NCI-H1436 (cell line): ENCODE measurements around the gene GUCY2C.

ENCODE experiments used
- DNase-seq: peaks from one replicate; lab custom pipeline; 2025; lab: John Stamatoyannopoulos, UW

Gene GUCY2C

DNA sequence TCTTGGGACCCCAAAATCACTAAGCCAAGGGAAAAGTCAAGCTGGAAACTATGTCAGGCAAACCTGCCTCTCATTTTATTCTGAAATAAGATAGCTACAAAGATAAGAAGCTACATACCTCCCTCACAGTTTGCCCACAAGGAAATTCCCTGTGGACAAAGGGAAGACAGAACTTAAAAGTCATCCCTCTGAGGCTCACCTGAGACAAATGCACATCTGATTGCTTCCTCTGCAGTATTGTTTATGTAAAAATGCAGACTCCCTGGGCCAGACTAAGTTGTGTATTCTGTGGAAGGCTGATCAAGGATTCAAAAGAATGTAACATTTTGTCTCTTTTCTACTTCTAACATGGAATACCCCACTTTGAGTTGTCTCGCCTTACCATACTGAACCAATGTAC, 126.2 kb downstream of the GUCY2C start:
- no peak for DNase-seq

DNA sequence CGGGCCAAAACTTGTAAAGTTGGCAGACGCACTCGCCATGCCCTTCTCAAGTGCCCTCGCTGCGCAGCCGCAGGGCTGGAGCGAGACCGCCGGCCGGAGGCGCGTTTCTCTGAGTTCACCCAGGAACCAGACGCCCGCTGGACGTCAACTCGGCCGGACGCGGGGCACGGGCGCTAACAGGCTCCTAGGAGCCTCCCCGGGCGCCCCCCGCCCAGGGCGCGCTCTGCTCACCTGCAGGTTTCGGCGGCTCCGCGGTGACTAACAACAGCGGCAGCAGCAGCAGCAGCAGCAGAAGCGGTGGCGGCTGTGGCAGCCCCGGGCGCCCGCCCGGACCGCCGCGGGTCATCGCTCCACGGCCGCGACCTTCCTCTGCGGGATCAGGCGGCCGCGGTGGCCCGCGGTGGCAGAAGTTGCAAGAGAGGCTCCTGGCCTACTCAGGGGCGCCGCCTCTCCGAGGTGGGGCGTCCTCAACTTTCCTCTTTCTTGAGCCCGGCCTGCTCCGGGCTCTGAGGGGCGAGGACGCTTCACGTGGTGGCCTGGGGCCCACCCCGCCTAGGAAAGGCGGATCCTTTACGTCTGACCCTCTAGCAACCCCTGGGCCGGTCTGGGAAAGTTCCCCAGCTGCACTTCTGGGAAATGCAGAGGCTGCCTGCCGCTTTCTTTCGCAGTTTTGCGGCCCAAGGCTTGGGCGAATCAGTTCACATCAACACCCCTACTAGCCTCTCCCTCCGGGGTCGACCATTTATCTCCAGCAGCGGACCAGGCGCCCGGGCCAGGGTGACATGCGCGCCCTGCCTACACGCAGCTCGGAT, 128.8 kb downstream of the GUCY2C start, which contains the start of gene PLBD1:
TSS of gene PLBD1 (minus strand) at position 533 of the 812 bp plus-strand sequence. CDS start at position 346, 187 bp downstream.
- DNase-seq, result no peak

- no peak for DNase-seq
Measured at GRCh38 chr12:14564336-14564959, 132.0 kb downstream of the GUCY2C start.

DNA sequence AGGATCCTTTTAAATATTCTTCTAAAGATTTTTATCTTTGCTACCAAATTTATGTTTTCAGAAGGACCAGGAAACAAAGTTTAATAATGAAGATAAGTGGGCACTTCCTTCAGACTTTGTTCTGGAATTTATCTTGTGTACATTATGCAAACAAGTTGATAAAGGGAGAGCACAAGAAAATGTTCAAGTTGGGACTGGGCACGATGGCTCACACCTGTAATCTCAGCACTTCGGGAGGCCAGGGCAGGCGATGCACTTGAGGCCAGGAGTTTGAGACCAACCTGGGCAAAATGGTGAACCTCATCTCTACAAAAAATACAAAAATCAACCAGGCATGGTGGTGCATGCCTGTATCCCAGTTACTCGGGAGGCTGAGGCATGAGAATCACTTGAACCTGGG, 133.4 kb downstream of the GUCY2C start:
- no peak for DNase-seq
